ENCODE results near the gene LTBP2.

DNA sequence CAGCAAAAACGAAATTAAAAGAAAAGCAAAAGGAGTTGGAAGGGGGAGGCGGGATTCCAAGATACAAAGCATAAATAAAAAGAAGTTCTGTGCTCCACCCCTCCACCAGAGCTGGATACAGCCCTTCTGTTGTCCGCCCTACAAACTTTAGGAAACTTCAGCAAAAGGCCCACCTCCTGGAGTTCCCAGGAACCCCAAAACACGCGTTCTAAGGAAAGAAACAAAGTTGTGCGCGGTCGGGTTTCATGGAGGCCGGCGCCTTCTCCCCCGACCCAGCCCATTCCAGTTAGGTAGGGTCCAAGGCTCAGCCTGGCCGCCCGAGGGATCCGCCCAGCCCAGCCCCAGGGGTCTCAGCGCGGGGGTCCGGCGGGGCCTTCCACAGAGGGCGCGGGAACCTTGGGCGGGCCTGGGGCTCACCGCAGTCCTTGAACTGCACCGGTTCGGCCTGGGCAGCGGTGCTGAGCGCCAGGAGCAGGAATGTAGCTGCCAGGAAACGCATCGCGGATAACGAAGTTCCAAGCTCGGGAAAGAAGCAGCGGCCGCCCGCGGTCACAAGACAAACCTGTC, 119.2 kb downstream of the LTBP2 start, which contains the start of gene NPC2:
- TF ChIP-seq, protein P1, sequence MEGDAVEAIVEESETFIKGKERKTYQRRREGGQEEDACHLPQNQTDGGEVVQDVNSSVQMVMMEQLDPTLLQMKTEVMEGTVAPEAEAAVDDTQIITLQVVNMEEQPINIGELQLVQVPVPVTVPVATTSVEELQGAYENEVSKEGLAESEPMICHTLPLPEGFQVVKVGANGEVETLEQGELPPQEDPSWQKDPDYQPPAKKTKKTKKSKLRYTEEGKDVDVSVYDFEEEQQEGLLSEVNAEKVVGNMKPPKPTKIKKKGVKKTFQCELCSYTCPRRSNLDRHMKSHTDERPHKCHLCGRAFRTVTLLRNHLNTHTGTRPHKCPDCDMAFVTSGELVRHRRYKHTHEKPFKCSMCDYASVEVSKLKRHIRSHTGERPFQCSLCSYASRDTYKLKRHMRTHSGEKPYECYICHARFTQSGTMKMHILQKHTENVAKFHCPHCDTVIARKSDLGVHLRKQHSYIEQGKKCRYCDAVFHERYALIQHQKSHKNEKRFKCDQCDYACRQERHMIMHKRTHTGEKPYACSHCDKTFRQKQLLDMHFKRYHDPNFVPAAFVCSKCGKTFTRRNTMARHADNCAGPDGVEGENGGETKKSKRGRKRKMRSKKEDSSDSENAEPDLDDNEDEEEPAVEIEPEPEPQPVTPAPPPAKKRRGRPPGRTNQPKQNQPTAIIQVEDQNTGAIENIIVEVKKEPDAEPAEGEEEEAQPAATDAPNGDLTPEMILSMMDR (IDR thresholded peaks at IDR 0.05) = no peak
- TF ChIP-seq POLR2A (IDR thresholded peaks at IDR 0.05) (no peak), POLR2AphosphoS5 (IDR thresholded peaks at IDR 0.05) (peak; percentile 52 to 82 (median 67))

Data from stomach (tissue), 4 donors.